HUES48 (cell line): ENCODE results near the gene LDB2.

Experiments used
- H3K27ac ChIP-seq: one replicate; pipeline ENCODE4 v1.7.0; 2013; ENCODE audit warnings: low read depth, low read length, inconsistent platforms
- H3K27me3 ChIP-seq: 2 replicates; pipeline ENCODE4 v1.6.1; 2013; ENCODE audit warnings: mild to moderate bottlenecking, low read length; ENCODE audit not compliant: control insufficient read depth, insufficient read depth
- H3K36me3 ChIP-seq: 2 replicates; pipeline ENCODE4 v1.6.1; 2013; ENCODE audit warnings: low read length; ENCODE audit not compliant: control insufficient read depth, insufficient read depth
- H3K4me1 ChIP-seq: 2 replicates; pipeline ENCODE4 v1.6.1; 2013; ENCODE audit warnings: mild to moderate bottlenecking, low read length; ENCODE audit not compliant: control insufficient read depth, insufficient read depth
- H3K4me3 ChIP-seq: 2 replicates; pipeline ENCODE4 v1.5.1; 2013; ENCODE audit warnings: mild to moderate bottlenecking, low read depth, low read length
- H3K9ac ChIP-seq: 2 replicates; pipeline ENCODE4 v1.6.1; 2013; ENCODE audit warnings: mild to moderate bottlenecking, low read depth, low read length, moderate library complexity
- H3K9me3 ChIP-seq: 2 replicates; pipeline ENCODE4 v1.6.1; 2013; ENCODE audit warnings: low read length; ENCODE audit not compliant: control insufficient read depth, insufficient read depth

The LDB2 gene

GRCh38 chr4:16582526-16582925 lies 315.9 kb downstream of the LDB2 start:
- Histone ChIP-seq H3K36me3 (0 out of 2 replicates have a peak, but pooled peaks cover 3% of the 10 kb centered on the region), H3K9ac (no peak overlapping the region), H3K27ac (no peak overlapping the region), H3K4me3 (no peak overlapping the region), H3K9me3 (no peaks in the 10 kb centered on the region), H3K27me3 (no peaks in the 10 kb centered on the region), H3K4me1 (no peaks in the 10 kb centered on the region)

GRCh38 chr4:16582036-16582435 lies 316.4 kb downstream of the LDB2 start:
- Histone ChIP-seq H3K4me3 (no peak overlapping the region), H3K27ac (no peak overlapping the region), H3K9me3 (no peaks in the 10 kb centered on the region), H3K27me3 (no peaks in the 10 kb centered on the region), H3K9ac (no peak overlapping the region), H3K36me3 (0 out of 2 replicates have a peak, but pooled peaks cover 3% of the 10 kb centered on the region), H3K4me1 (no peaks in the 10 kb centered on the region)

- Histone ChIP-seq H3K27me3 (no peaks in the 10 kb centered on the region), H3K9me3 (no peaks in the 10 kb centered on the region), H3K36me3 (no peaks in the 10 kb centered on the region), H3K4me3 (no peak overlapping the region), H3K27ac (no peak overlapping the region), H3K9ac (no peak overlapping the region), H3K4me1 (no peaks in the 10 kb centered on the region)
Measured at GRCh38 chr4:16581117-16581516, 317.3 kb downstream of the LDB2 start.

GRCh38 chr4:16580514-16580913 lies 317.9 kb downstream of the LDB2 start:
- Histone ChIP-seq H3K4me1 (no peaks in the 10 kb centered on the region), H3K9ac (no peak overlapping the region), H3K4me3 (no peak overlapping the region), H3K9me3 (no peaks in the 10 kb centered on the region), H3K27me3 (no peaks in the 10 kb centered on the region), H3K27ac (no peak overlapping the region), H3K36me3 (no peaks in the 10 kb centered on the region)

GRCh38 chr4:16579866-16580265 lies 318.6 kb downstream of the LDB2 start:
- Histone ChIP-seq H3K9ac (no peak overlapping the region), H3K27me3 (no peaks in the 10 kb centered on the region), H3K9me3 (no peaks in the 10 kb centered on the region), H3K36me3 (no peaks in the 10 kb centered on the region), H3K27ac (no peak overlapping the region), H3K4me1 (no peaks in the 10 kb centered on the region), H3K4me3 (no peak overlapping the region)

- H3K27ac ChIP-seq = no peak overlapping the region
Measured at GRCh38 chr4:16577177-16577576, 321.3 kb downstream of the LDB2 start.

GRCh38 chr4:16574981-16575380 lies 323.5 kb downstream of the LDB2 start:
- Histone ChIP-seq H3K4me1 (no peaks in the 10 kb centered on the region), H3K36me3 (no peaks in the 10 kb centered on the region), H3K9me3 (no peaks in the 10 kb centered on the region), H3K27ac (no peak overlapping the region), H3K27me3 (no peaks in the 10 kb centered on the region), H3K4me3 (no peak overlapping the region), H3K9ac (no peak overlapping the region)

More at GRCh38 chr4:16577177-16577576, 321.3 kb downstream of the LDB2 start:
- H3K9me3 ChIP-seq = no peaks in the 10 kb centered on the region
- no peaks in the 10 kb centered on the region for H3K36me3 ChIP-seq
- H3K4me1 ChIP-seq = no peaks in the 10 kb centered on the region
- H3K27me3 ChIP-seq = no peaks in the 10 kb centered on the region
- H3K9ac ChIP-seq = no peak overlapping the region
- H3K4me3 ChIP-seq = no peak overlapping the region

- Histone ChIP-seq H3K4me3 (no peak overlapping the region), H3K9ac (no peak overlapping the region), H3K9me3 (no peaks in the 10 kb centered on the region), H3K27ac (no peak overlapping the region), H3K36me3 (no peaks in the 10 kb centered on the region), H3K27me3 (no peaks in the 10 kb centered on the region), H3K4me1 (no peaks in the 10 kb centered on the region)
Measured at GRCh38 chr4:16573739-16574138, 324.7 kb downstream of the LDB2 start.

GRCh38 chr4:16573206-16573605 lies 325.2 kb downstream of the LDB2 start:
- Histone ChIP-seq H3K4me3 (no peak overlapping the region), H3K27me3 (no peaks in the 10 kb centered on the region), H3K9me3 (no peaks in the 10 kb centered on the region), H3K9ac (no peak overlapping the region), H3K4me1 (no peaks in the 10 kb centered on the region), H3K36me3 (no peaks in the 10 kb centered on the region), H3K27ac (no peak overlapping the region)

GRCh38 chr4:16572631-16573030 lies 325.8 kb downstream of the LDB2 start:
- Histone ChIP-seq H3K27ac (no peak overlapping the region), H3K4me3 (no peak overlapping the region), H3K4me1 (no peaks in the 10 kb centered on the region), H3K9me3 (no peaks in the 10 kb centered on the region), H3K27me3 (no peaks in the 10 kb centered on the region), H3K36me3 (no peaks in the 10 kb centered on the region), H3K9ac (no peak overlapping the region)

GRCh38 chr4:16572161-16572560 lies 326.3 kb downstream of the LDB2 start:
- Histone ChIP-seq H3K9me3 (no peaks in the 10 kb centered on the region), H3K4me1 (no peaks in the 10 kb centered on the region), H3K27ac (no peak overlapping the region), H3K9ac (no peak overlapping the region), H3K27me3 (no peaks in the 10 kb centered on the region), H3K4me3 (no peak overlapping the region), H3K36me3 (no peaks in the 10 kb centered on the region)

GRCh38 chr4:16569790-16570189 lies 328.7 kb downstream of the LDB2 start:
- Histone ChIP-seq H3K27me3 (no peaks in the 10 kb centered on the region), H3K36me3 (no peaks in the 10 kb centered on the region), H3K9ac (no peak overlapping the region), H3K27ac (no peak overlapping the region), H3K4me3 (no peak overlapping the region), H3K9me3 (no peaks in the 10 kb centered on the region), H3K4me1 (no peaks in the 10 kb centered on the region)
